Gastroesophageal sphincter (tissue), 4 donors: ENCODE results near the gene ACSF3. TPM values are rescaled to one million over a fixed set of nuclear protein-coding genes. Genes with fewer than 3 reads are reported as not detected.

Experiments
- ATAC-seq: fragments of 150-250 bp; one replicate; pipeline ENCODE4 v1.9.1; 2016; ENCODE audit warnings: mild to moderate bottlenecking, moderate library complexity
- H3K27ac ChIP-seq, 4 donors: fragments of 200-600 bp; sonication (generic) in 3 of 4; 1 replicate in 3 of 4; 2 replicates in 1 of 4; pipeline ENCODE4 v1.5.1; 2016 to 2019
- H3K27me3 ChIP-seq: fragments of 200-600 bp; sonication (generic); one replicate; pipeline ENCODE4 v1.5.1; 2019
- H3K36me3 ChIP-seq, 2 donors: fragments of 200-600 bp; sonication (generic); one replicate each; pipeline ENCODE4 v1.5.1; 2019; ENCODE audit warnings: control low read depth in 1 of 2
- H3K4me1 ChIP-seq, 3 donors: fragments of 200-600 bp; sonication (generic); 1 replicate in 2 of 3; 2 replicates in 1 of 3; pipeline ENCODE4 v1.5.1; 2016 to 2019; ENCODE audit warnings: control low read depth in 2 of 3
- H3K4me3 ChIP-seq, 2 donors: fragments of 200-600 bp; sonication (generic); one replicate each; pipeline ENCODE4 v1.5.1; 2019; ENCODE audit warnings: mild to moderate bottlenecking in 1 of 2, moderate library complexity in 1 of 2
- H3K9me3 ChIP-seq, 3 donors: fragments of 200-600 bp; sonication (generic); one replicate each; pipeline ENCODE4 v1.5.1; 2017 to 2019; ENCODE audit warnings: control low read depth in 2 of 3
- EP300 ChIP-seq: sonication (generic); formaldehyde crosslinking; IDR thresholded peaks from one replicate; pipeline ENCODE4 v1.6.1; 2017; ENCODE audit warnings: antibody characterized with exemption, mild to moderate bottlenecking
- POLR2A ChIP-seq, 2 donors: fragments of 450-650 bp; IDR thresholded peaks; one replicate each; pipeline ENCODE4 v1.6.1; 2017; ENCODE audit warnings: antibody characterized with exemption in 2 of 2, mild to moderate bottlenecking in 2 of 2, moderate library complexity in 1 of 2
- POLR2AphosphoS5 ChIP-seq: sonication (generic); formaldehyde crosslinking; IDR thresholded peaks from one replicate; pipeline ENCODE4 v1.6.1; 2017; ENCODE audit warnings: antibody characterized with exemption
- WGBS, 2 donors: methylation state at CpG; one replicate each; pipeline ENCODE4 v1.1.5; 2018; ENCODE audit warnings: low coverage in 1 of 2; 5-methylcytosine and 5-hydroxymethylcytosine counted together
- total RNA-seq, 4 donors: library from RNA; depleted of rRNA; stranded (reverse); fragments of >200 nt; gene quantifications; one replicate each; pipeline ENCODE4 v1.1.0, GENCODE V29; 2016
- TF ChIP-seq, protein P1 (sequence below), 4 experiments: fragments of 200-600 bp in 2 of 4; fragments of 450-650 bp in 2 of 4; sonication (generic) in 1 of 4; IDR thresholded peaks; one replicate each; pipeline ENCODE4 v1.5.1; 2017 to 2019; ENCODE audit warnings: antibody characterized with exemption in 4 of 4, mild to moderate bottlenecking in 2 of 4, moderate library complexity in 2 of 4

ACSF3 gene
- total RNA-seq, 4 donors from 2014 or later: 14.5 to 33.8 (median 28.8) TPM

DNA sequence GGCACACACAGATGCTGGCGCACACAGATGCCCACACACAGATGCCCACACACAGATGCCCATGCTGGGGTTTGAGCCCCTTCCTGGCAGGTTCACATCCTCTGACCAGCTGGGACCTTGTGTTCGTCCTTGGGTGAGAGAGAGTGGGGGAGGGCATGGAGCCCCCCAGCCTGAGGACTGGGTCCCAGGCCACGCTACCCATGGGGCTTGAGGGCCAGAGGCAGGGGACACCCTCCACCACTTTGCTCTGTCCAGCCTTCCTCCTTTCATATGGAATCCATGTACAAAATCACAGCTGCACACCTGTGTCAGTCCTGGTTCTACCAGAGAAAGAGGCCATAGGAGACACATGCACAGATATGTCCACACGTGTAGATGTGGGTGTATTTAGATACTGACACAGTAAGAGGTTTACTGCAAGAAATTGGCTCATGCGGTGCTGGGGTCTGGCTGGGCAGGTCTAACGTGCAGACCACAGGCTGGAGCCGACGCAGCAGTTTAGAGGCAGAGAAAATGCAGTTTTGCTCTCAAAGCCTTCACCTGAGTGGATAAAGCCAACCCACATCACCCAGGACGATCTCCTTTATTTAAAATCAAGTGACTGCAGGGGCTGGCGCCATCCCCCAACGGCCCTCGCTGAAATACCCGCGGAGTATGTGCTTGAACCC lies 95.8 kb downstream of the ACSF3 start:
- WGBS, 2 donors: 38% methylated on average over 10 of the region's 14 CpGs; no CpG with 5 or more reads in 1 of the 2 donors
- peaks cover 15% of the 10 kb centered on the region for H3K27me3 ChIP-seq
- no peaks in the 10 kb centered on the region for H3K36me3 ChIP-seq
- no peaks in the 10 kb centered on the region for H3K9me3 ChIP-seq
- ATAC-seq: no peak
- no peak for TF ChIP-seq EP300
- TF ChIP-seq, protein P1, sequence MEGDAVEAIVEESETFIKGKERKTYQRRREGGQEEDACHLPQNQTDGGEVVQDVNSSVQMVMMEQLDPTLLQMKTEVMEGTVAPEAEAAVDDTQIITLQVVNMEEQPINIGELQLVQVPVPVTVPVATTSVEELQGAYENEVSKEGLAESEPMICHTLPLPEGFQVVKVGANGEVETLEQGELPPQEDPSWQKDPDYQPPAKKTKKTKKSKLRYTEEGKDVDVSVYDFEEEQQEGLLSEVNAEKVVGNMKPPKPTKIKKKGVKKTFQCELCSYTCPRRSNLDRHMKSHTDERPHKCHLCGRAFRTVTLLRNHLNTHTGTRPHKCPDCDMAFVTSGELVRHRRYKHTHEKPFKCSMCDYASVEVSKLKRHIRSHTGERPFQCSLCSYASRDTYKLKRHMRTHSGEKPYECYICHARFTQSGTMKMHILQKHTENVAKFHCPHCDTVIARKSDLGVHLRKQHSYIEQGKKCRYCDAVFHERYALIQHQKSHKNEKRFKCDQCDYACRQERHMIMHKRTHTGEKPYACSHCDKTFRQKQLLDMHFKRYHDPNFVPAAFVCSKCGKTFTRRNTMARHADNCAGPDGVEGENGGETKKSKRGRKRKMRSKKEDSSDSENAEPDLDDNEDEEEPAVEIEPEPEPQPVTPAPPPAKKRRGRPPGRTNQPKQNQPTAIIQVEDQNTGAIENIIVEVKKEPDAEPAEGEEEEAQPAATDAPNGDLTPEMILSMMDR (IDR thresholded peaks at IDR 0.05): no peak
- no peak for TF ChIP-seq POLR2AphosphoS5
- no peak for TF ChIP-seq POLR2A (IDR thresholded peaks at IDR 0.05)
- no peak overlapping the region for H3K4me3 ChIP-seq
- H3K4me1 ChIP-seq: peaks cover 0 to 19% (median 6%) of the 10 kb centered on the region in 3 donors
- no peak overlapping the region for H3K27ac ChIP-seq

DNA sequence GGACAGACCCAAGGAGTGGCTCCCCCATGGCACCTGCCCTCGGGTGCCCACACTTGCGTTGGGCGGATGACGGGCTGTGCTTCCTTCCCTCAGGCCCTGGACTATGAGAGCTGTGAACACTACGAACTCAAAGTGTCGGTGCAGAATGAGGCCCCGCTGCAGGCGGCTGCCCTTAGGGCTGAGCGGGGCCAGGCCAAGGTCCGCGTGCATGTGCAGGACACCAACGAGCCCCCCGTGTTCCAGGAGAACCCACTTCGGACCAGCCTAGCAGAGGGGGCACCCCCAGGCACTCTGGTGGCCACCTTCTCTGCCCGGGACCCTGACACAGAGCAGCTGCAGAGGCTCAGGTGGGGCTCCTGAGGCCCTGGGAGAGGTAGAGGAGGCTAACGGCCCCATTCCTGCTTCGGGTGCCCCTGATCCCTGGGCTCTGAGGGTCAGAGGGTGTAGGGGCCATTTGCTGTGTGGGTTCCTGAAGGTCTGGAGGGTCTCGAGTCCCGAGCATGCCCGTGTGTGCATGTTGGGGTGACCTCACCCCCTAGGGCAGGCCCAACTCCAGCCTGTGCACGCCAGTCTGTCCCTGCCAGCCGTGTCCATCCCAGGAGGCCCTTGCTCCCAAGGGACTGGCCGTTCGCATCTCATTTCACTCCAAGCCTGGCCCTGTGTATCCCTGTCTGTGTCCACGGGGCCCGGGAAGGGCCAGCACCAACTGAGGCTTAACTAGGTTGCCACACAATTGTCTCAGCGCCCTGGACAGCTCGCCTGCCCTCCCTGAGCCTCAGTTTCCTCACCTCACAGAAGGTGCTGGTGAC lies 96.7 kb downstream of the ACSF3 start:
- whole genome bisulfite sequencing, 2 donors: 59 to 80% methylated on average over 1 to 6 of the region's 28 CpGs
- peaks cover 15% of the 10 kb centered on the region for H3K27me3 ChIP-seq
- no peaks in the 10 kb centered on the region for H3K9me3 ChIP-seq
- H3K36me3 ChIP-seq: no peaks in the 10 kb centered on the region
- TF ChIP-seq EP300 (no peak), POLR2AphosphoS5 (no peak), POLR2A (IDR thresholded peaks at IDR 0.05) (no peak)
- TF ChIP-seq, protein P1 (IDR thresholded peaks at IDR 0.05): no peak
- no peak overlapping the region for H3K4me3 ChIP-seq
- H3K4me1 ChIP-seq: peaks cover 0 to 19% (median 6%) of the 10 kb centered on the region in 3 donors
- no peak for ATAC-seq
- H3K27ac ChIP-seq: no peak overlapping the region

DNA sequence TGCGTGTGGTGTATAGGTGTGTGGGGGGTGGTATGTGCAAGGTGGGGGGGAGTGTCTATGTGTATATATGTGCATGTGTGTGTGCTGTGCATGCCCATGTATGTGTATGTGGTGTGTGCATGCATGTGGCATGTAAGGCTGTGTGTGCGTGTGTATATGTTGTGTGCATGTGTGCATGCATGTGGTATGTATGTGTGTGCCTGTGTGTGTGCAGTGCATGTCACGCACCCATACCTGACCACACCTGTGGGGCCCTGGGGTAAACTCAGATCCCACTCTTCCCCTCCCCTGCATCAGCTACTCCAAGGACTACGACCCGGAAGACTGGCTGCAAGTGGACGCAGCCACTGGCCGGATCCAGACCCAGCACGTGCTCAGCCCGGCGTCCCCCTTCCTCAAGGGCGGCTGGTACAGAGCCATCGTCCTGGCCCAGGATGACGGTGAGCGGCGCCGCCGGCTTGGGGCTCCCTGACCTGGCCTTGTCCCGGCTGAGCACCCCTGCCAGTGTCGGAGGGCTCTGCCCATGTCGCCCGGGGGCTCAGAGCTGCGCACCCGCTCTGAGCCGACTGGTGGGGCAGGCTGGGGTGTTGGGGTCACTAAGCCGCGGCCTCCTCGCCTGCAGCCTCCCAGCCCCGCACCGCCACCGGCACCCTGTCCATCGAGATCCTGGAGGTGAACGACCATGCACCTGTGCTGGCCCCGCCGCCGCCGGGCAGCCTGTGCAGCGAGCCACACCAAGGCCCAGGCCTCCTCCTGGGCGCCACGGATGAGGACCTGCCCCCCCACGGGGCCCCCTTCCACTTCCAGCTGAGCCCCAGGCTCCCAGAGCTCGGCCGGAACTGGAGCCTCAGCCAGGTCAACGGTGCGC lies 97.6 kb downstream of the ACSF3 start:
- Histone ChIP-seq H3K36me3 (no peaks in the 10 kb centered on the region), H3K27ac (no peak overlapping the region), H3K4me3 (peak overlapping the region in 1 of 2 donors; percentile 56), H3K9me3 (no peaks in the 10 kb centered on the region), H3K27me3 (peaks cover 15% of the 10 kb centered on the region), H3K4me1 (peaks cover 0 to 19% (median 6%) of the 10 kb centered on the region in 3 donors)
- WGBS, 2 donors: no CpG with 5 or more reads among the region's 44 CpGs
- TF ChIP-seq, protein P1 (IDR thresholded peaks at IDR 0.05): no peak
- TF ChIP-seq POLR2A (IDR thresholded peaks at IDR 0.05): no peak
- no peak for TF ChIP-seq POLR2AphosphoS5
- TF ChIP-seq EP300: no peak
- ATAC-seq: no peak

DNA sequence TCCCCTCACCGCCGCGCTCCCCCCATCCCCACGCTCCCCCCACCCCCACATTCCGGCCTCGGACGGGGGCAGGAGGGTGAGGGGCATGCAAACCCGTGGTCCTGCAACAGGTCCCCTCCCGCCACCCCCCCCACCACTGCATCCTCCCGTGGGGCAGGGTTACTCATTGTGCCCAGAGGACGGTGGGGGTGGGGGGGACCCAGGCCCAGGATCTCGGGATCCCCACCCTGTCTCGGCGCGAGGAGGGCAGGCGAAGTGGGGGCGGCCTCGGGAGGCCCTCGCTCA lies 98.2 kb downstream of the ACSF3 start:
- no peak for TF ChIP-seq POLR2A (IDR thresholded peaks at IDR 0.05)
- TF ChIP-seq EP300: no peak
- TF ChIP-seq, protein P1 (IDR thresholded peaks at IDR 0.05): no peak
- TF ChIP-seq POLR2AphosphoS5: no peak
- peaks cover 16% of the 10 kb centered on the region for H3K27me3 ChIP-seq
- H3K4me1 ChIP-seq: peaks cover 0 to 19% (median 6%) of the 10 kb centered on the region in 3 donors
- no peak for ATAC-seq
- no peaks in the 10 kb centered on the region for H3K36me3 ChIP-seq
- no CpG with 5 or more reads among the region's 19 CpGs for WGBS, 2 donors
- peak overlapping the region in 2 of 4 donors; percentile 7 to 45 for H3K27ac ChIP-seq
- peak overlapping the region; percentile 25 to 56 for H3K4me3 ChIP-seq
- H3K9me3 ChIP-seq: no peaks in the 10 kb centered on the region
